ENCODE results near the gene NEDD4L. TPM values are rescaled to one million over a fixed set of nuclear protein-coding genes. Genes with fewer than 3 reads are reported as not detected.

NEDD4L gene
- total RNA-seq, 1 donor from 2014 or later, result 32.6 TPM

DNA sequence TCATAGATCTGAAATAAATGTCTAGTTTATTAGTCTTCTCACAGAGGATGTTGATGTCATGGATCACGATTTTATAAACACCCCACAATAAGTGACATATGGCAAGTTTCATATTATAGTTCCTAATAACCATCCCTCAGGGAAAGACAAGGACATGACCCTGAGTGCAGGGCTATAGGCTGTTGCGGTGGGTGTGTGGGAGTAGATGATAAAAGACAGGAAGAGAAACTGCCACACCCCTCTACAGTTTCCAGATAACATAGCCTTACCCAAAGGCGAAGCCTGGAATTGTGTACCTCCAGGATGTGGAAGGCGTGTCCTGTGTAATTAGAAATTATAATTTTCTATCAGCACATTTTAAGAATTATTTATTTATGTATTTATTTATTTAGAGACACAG, 2.4 kb upstream of the NEDD4L start:
- Mint-ChIP-seq H3K27me3 (no peaks in the 10 kb centered on the region), H3K4me3 (peak overlapping the region; percentile 3)

DNA sequence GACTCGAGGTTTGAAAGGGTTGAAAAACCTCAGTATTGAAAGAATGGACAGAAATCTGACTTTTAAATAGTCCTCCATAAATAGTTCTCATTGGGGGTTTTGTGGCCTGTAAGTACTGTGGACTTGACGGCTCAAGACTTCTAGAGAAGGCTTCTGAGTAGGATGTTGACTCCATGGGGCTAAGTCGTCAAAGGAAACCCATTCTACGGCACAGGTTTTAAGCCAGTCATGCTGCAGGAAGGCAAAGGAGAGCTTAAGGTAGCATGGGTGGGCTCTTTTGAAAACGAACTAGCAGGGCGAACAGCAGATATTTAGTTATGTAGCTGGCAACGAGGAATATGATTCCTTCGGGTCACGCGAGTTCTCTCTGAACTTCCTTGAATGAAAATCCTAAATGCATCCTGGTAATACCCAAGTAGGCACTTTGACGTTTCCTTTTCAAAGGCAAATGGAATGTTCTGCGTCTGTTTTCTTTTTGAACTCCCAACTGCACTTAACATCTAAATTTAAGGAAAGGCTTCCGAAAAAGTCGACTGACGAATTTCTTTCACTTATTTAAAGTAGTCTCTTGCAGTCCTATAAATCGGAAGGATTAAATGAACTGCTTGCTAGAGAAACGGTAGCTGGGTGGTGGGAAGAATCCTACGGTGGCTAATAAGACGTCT, 1.1 kb upstream of the NEDD4L start:
- POLR2A ChIA-PET, result interaction anchor here (0.8 to 2.1 kb wide), 10 partner anchors 22 to 421 kb away, joined by 3 to 14 read pairs (median 4); partner anchors contain the start of gene NARS1
- DNase-seq (no peak), ATAC-seq (ENCODE audit: low read depth) (no peak)
- TF ChIP-seq, protein P1, sequence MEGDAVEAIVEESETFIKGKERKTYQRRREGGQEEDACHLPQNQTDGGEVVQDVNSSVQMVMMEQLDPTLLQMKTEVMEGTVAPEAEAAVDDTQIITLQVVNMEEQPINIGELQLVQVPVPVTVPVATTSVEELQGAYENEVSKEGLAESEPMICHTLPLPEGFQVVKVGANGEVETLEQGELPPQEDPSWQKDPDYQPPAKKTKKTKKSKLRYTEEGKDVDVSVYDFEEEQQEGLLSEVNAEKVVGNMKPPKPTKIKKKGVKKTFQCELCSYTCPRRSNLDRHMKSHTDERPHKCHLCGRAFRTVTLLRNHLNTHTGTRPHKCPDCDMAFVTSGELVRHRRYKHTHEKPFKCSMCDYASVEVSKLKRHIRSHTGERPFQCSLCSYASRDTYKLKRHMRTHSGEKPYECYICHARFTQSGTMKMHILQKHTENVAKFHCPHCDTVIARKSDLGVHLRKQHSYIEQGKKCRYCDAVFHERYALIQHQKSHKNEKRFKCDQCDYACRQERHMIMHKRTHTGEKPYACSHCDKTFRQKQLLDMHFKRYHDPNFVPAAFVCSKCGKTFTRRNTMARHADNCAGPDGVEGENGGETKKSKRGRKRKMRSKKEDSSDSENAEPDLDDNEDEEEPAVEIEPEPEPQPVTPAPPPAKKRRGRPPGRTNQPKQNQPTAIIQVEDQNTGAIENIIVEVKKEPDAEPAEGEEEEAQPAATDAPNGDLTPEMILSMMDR (IDR thresholded peaks at IDR 0.05), result no peak
- Mint-ChIP-seq H3K9me3 (no peaks in the 10 kb centered on the region), H3K36me3 (ENCODE audit: low read depth) (no peaks in the 10 kb centered on the region), H3K27me3 (no peaks in the 10 kb centered on the region), H3K27ac (peak overlapping the region; percentile 82), H3K4me1 (peaks cover 46% of the 10 kb centered on the region), H3K4me3 (peak overlapping the region; percentile 92)
- intact Hi-C loops (cut with micrococcal nuclease), result loop anchor here (1.0 to 10.0 kb wide), 14 partner anchors 28 to 1388 kb away; partner anchors contain the start of genes MALT1, SEC11C and WDR7
- CTCF ChIA-PET, result interaction anchor here (0.9 to 3.9 kb wide), 22 partner anchors 9 to 721 kb away, joined by 3 to 52 read pairs (median 4); no protein-coding TSS in a partner anchor

More for the DNA sequence above, 2.4 kb upstream of the NEDD4L start:
- ATAC-seq (ENCODE audit: low read depth), result no peak
- Mint-ChIP-seq H3K4me1 (peaks cover 47% of the 10 kb centered on the region), H3K9me3 (no peaks in the 10 kb centered on the region), H3K36me3 (ENCODE audit: low read depth) (no peaks in the 10 kb centered on the region), H3K27ac (no peak overlapping the region)
- DNase-seq, result no peak
- intact Hi-C loops (cut with micrococcal nuclease), result loop anchor here (5.0 to 10.0 kb wide), 4 partner anchors 204 to 1387 kb away; partner anchors contain the start of genes MALT1 and WDR7
- POLR2A ChIA-PET, result interaction anchor here (2.1 kb wide), 1 partner anchor 32 kb away, joined by 8 read pairs; no protein-coding TSS in a partner anchor
- CTCF ChIA-PET, result interaction anchor here (2.9 to 3.9 kb wide), 2 partner anchors 80 to 83 kb away, joined by 29 to 52 read pairs; no protein-coding TSS in a partner anchor
- TF ChIP-seq, protein P1 (IDR thresholded peaks at IDR 0.05), result no peak

DNA sequence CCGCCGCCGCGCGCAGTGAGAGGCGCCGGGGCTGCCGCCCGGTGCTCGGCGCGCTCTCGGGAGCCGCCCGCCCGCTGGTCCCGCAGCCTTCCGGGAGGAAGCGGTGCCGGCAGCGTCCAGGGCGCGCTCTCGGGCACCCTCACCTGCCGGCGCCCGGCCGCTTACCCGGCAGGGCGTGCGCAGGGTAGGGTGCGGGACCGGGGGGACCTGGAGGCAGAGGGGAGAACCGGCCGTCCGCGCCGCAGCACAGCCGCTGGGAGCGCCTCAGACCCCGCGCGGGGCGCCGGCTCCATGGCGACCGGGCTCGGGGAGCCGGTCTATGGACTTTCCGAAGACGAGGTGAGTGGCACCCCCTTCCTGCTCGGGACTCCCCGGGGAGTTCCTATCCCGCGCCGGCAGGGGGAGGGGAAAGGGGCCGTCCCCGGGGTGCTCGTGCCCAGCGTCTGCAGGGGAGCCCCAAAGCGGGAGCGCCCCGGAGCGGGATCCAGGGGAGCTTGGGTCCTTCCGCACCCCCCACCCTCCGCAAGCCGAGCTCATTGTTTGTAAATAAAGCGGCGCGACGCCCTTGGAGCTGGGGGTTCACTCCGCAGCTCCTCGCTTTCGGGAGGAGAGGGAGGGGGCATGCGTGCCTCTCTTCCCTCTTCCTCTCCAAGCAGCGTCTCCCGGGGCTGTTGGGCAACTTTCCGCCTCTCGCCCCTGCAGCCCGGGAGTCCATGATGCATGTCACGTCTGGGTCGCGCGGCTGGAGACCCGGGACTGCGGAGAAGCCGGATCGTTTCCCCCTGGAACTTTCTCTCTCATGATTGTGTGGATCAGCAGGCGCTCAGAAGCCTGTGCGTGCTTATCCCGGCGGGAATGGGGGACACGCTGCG, 580 bp downstream of the NEDD4L start:
- Mint-ChIP-seq H3K27me3 (no peaks in the 10 kb centered on the region), H3K27ac (peak overlapping the region; percentile 81), H3K36me3 (ENCODE audit: low read depth) (no peaks in the 10 kb centered on the region), H3K4me1 (peaks cover 37% of the 10 kb centered on the region), H3K9me3 (no peaks in the 10 kb centered on the region), H3K4me3 (peak overlapping the region; percentile 93)
- ChIA-PET CTCF (interaction anchor here (1.0 to 2.9 kb wide), 3 partner anchors 77 to 162 kb away, joined by 3 to 22 read pairs (median 4); no protein-coding TSS in a partner anchor), POLR2A (interaction anchor here (0.5 to 2.0 kb wide), 3 partner anchors 17 to 422 kb away, joined by 3 to 14 read pairs (median 7); no protein-coding TSS in a partner anchor)
- DNase-seq (peak; percentile 56), ATAC-seq (ENCODE audit: low read depth) (peak; percentile 23)
- TF ChIP-seq, protein P1 (IDR thresholded peaks at IDR 0.05), result no peak
- intact Hi-C loops (cut with micrococcal nuclease), result loop anchor here (1.0 to 10.0 kb wide), 5 partner anchors 207 to 1390 kb away; partner anchors contain the start of genes MALT1 and WDR7

DNA sequence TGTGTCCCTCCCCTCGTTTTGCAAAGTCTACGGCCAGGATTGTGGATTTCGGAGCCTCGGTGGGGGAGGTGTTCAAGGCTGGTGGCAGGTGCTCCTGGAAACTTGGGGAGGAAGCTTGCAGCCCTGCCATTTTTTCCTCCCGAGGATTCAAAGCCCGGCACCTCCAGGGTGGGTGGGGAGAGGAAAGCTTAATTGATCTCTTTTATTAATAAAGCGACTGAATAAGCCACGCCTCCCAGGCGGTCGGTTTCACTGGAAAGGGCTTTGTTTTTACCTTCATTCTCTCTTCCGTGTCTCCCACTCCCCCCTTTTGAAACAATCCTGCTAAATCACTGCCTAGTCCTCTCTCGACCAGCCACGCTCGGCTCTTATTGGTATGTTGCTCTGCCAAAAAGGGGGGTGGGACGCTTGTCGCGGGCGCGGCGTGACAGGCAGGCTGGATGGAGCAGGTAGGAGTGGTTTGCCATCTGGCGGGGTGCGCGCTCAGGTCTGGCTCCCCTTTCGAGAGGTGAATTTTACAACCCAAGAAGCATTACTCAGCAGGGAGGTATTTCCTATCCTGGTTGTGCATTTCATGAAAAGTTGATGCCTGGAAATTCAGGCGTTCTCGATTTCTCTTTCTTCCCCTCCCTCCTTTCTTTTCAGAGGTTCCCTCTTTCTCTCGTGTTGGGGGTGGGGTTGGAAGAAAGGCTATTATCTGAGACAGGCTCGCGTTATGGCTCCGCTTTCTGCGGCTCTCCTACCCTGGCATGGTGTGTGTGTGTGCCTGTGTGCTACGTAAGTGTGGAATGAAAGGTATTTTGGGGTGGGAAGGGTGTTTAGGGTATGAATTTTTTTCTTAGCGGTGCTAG, 1.4 kb downstream of the NEDD4L start:
- peaks cover 37% of the 10 kb centered on the region for H3K4me1 Mint-ChIP-seq
- TF ChIP-seq, protein P1 (IDR thresholded peaks at IDR 0.05), result no peak
- H3K4me3 Mint-ChIP-seq, result peak overlapping the region; percentile 93
- ATAC-seq (ENCODE audit: low read depth) (no peak), DNase-seq (peak; percentile 41)
- intact Hi-C loops (cut with micrococcal nuclease), result loop anchor here (1.0 to 10.0 kb wide), 3 partner anchors 415 to 1391 kb away; partner anchors contain the start of genes MALT1 and WDR7
- peak overlapping the region; percentile 81 for H3K27ac Mint-ChIP-seq
- ChIA-PET POLR2A (interaction anchor here (0.6 kb wide), 1 partner anchor 16 kb away, joined by 3 read pairs; no protein-coding TSS in a partner anchor), CTCF (interaction anchor here (1.0 to 2.9 kb wide), 3 partner anchors 76 to 163 kb away, joined by 3 to 22 read pairs (median 4); no protein-coding TSS in a partner anchor)
- H3K27me3 Mint-ChIP-seq, result no peaks in the 10 kb centered on the region
- no peaks in the 10 kb centered on the region for H3K36me3 Mint-ChIP-seq (ENCODE audit: low read depth)
- H3K9me3 Mint-ChIP-seq, result no peaks in the 10 kb centered on the region

Measured in activated B cell treated with CpG ODN at 0.5 μM for 24 hours (primary cell).